Subcutaneous adipose tissue (tissue), 4 donors: ENCODE measurements around the gene DGKB. TPM values are rescaled to one million over a fixed set of nuclear protein-coding genes. Genes with fewer than 3 reads are reported as not detected.

Experiments used
- CTCF ChIP-seq: fragments of 450-650 bp; IDR thresholded peaks from one replicate; pipeline ENCODE4 v1.5.1; 2016; ENCODE audit warnings: low read depth, mild to moderate bottlenecking, control low read depth, antibody characterized with exemption, moderate library complexity
- total RNA-seq, 4 donors: library from RNA; depleted of rRNA; stranded (reverse); fragments of >200 nt; gene quantifications; one replicate each; pipeline ENCODE4 v1.1.0, GENCODE V29; 2016

Gene DGKB
- total RNA-seq, 4 donors from 2014 or later = 0.17 TPM; not detected in 3

- no peak for TF ChIP-seq CTCF
These were observed 615.2 kb downstream of the DGKB start for GRCh38 chr7:14287398-14287797.

- no peak for TF ChIP-seq CTCF
These were observed 616.5 kb downstream of the DGKB start for GRCh38 chr7:14286036-14286435.

GRCh38 chr7:14275356-14275755 lies 627.2 kb downstream of the DGKB start:
- TF ChIP-seq CTCF = no peak

GRCh38 chr7:14271441-14271840 lies 631.1 kb downstream of the DGKB start:
- TF ChIP-seq CTCF = no peak

GRCh38 chr7:14270099-14270498 lies 632.5 kb downstream of the DGKB start:
- TF ChIP-seq CTCF = no peak

GRCh38 chr7:14260011-14260410 lies 642.5 kb downstream of the DGKB start:
- no peak for TF ChIP-seq CTCF

- no peak for TF ChIP-seq CTCF
These were observed 643.7 kb downstream of the DGKB start for GRCh38 chr7:14258861-14259260.
